Left lung (tissue), 10 donors: ENCODE results near the gene DMD. TPM values are rescaled to one million over a fixed set of nuclear protein-coding genes. Genes with fewer than 3 reads are reported as not detected.
A peak's percentile ranks its signal among the peaks of the same experiment; 100 is the strongest.

Experiments used
- ATAC-seq: fragments of 200-7000 bp; cut with Tn5 transposase; one replicate; pipeline ENCODE4 v1.9.1; 2020; ENCODE audit warnings: moderate library complexity
- DNase-seq, 4 donors: peaks; one replicate each; pipeline ENCODE4 v3.0.0-alpha.2; 2013 to 2020
- H3K27ac ChIP-seq, 2 donors: fragments of 200-600 bp; sonication (generic) in 1 of 2; one replicate each; pipeline versions ENCODE4 v1.5.0 to v1.8.0; 2020 to 2021
- H3K27me3 ChIP-seq, 2 donors: fragments of 200-600 bp; sonication (generic) in 1 of 2; one replicate each; pipeline versions ENCODE4 v1.5.0 to v1.8.0; 2020 to 2021
- H3K36me3 ChIP-seq, 2 donors: fragments of 200-600 bp; sonication (generic) in 1 of 2; one replicate each; pipeline versions ENCODE4 v1.5.0 to v1.8.0; 2020 to 2021
- H3K4me1 ChIP-seq, 2 donors: fragments of 200-600 bp; one replicate each; pipeline ENCODE4 v1.8.0; 2021
- H3K4me3 ChIP-seq, 2 donors: fragments of 200-600 bp; sonication (generic) in 1 of 2; one replicate each; pipeline versions ENCODE4 v1.5.0 to v1.8.0; 2020 to 2021; ENCODE audit warnings: mild to moderate bottlenecking in 1 of 2
- H3K9me3 ChIP-seq, 2 donors: fragments of 200-600 bp; sonication (generic) in 1 of 2; one replicate each; pipeline versions ENCODE4 v1.5.0 to v1.8.0; 2020 to 2021
- CTCF ChIP-seq, 2 donors: fragments of 200-600 bp; sonication (generic) in 1 of 2; IDR thresholded peaks; one replicate each; pipeline versions ENCODE4 v1.5.0 to v1.8.0; 2021; ENCODE audit warnings: antibody characterized with exemption in 2 of 2
- intact Hi-C, 2 donors: fragments of 100-400 bp; cut with DNase I; formaldehyde crosslinking; loops; one replicate each; pipeline versions ENCODE4 v1.11.2 to v1.14.2; 2022
- polyA plus RNA-seq, 6 donors: library from polyadenylated mRNA; unstranded; fragments of 120-200 nt; gene quantifications; one replicate each; pipeline ENCODE4 v1.2.1, GENCODE V29; 2013; ENCODE audit not compliant: insufficient read length in 6 of 6
- total RNA-seq, 2 donors: library from RNA; stranded (reverse); fragmentation: NEBNext Ultra II Directional; extraction: Animal tissue kit (Norgen Biotek cat#: 25700); gene quantifications; one replicate each; pipeline ENCODE4 v1.2.1, GENCODE V29; 2021
- donor health status: DM: no; HTN: yes; CAD: no.
- donor health status: DM: no; HTN: no; CAD: no.

Gene DMD
- total and polyA plus RNA-seq, 8 donors: 16.6 to 68.8 (median 54.0) TPM

DNA sequence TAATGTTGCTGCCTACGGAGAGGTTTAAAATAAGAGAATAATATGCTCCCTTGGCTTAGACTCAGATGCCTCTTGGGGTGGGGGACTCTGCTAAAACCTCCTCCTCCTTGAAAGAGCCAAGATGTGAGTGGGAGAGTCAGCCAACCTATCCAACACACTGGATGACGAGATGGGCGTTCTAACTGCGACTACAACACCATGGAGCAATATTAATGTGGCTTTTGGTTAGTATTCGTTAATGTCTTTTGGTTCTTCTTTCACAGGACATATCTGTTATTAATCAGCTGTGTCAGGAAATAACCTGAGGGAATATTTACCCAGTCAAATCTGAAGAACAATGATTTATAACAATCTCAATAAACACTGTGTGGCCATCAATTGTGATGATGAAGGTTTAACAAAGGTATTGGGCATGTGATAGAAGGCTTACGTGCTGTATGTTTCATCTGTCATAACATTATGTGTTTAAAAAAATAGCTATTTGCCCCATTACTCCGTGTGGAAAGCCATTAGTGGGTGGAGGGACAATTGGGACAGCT is 1996.0 kb downstream of the DMD start:
- Histone ChIP-seq H3K4me1 (no peaks in the 10 kb centered on the region), H3K27ac (no peak overlapping the region), H3K27me3 (no peaks in the 10 kb centered on the region), H3K9me3 (no peaks in the 10 kb centered on the region), H3K36me3 (no peaks in the 10 kb centered on the region), H3K4me3 (no peak overlapping the region)
- ATAC-seq (no peak), DNase-seq (no peak)
- intact Hi-C loops: loop anchor here in 1 of 2 donors (10.0 kb wide), 1 partner anchor 439 kb away; no protein-coding TSS in a partner anchor
- TF ChIP-seq CTCF (IDR thresholded peaks at IDR 0.05): no peak

GRCh38 chrX:31213941-31214340 is 1997.4 kb downstream of the DMD start:
- H3K36me3 ChIP-seq: no peaks in the 10 kb centered on the region
- no peak for DNase-seq
- intact Hi-C loops: loop anchor here in 1 of 2 donors (10.0 kb wide), 1 partner anchor 441 kb away; no protein-coding TSS in a partner anchor
- TF ChIP-seq CTCF (IDR thresholded peaks at IDR 0.05): no peak
- no peaks in the 10 kb centered on the region for H3K4me1 ChIP-seq
- H3K27me3 ChIP-seq: no peaks in the 10 kb centered on the region
- ATAC-seq: peak; percentile 38
- H3K4me3 ChIP-seq: no peak overlapping the region
- H3K27ac ChIP-seq: no peak overlapping the region
- no peaks in the 10 kb centered on the region for H3K9me3 ChIP-seq

DNA sequence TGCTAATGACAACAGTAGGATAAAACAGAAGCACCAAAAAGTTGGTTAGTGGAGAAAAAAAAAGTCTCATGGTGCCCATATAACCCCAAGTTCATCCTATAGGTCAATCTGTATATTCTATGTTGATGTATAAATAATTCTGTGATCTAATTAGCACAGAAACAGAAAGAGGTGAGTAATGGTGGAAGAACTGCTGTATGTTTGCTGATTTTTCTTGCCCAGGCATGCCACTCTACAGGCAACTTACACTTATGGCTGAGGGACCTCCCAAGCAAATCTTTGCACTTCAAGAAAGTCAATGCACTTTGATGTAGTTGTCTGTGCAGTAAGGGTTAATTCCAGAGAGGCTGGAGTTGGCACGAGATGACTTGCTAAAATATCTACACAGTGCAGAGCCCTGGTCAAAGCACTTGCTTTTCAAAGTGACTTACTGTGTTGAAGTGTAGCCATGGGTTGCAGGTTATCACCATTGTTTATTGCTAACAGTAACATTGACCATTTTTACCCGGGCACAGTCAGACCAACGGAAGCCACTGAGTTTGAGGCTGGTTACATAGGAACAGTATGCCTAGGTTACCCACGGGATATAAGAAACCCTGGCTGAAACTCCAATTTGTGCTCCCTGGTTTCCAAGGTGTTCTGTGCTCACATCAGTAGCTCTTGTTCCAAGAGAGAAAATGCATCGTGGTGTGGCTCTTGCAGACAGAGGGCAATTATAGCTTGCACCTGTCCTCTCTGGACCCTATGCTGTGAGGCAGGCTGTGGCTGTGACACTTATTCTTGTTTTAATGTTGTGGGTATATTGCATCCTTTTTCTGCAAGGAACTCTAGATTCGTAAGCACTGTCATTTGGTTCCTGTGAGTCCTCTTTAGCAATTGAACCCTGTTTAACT is 1998.2 kb downstream of the DMD start:
- ATAC-seq (no peak), DNase-seq (no peak)
- intact Hi-C loops: loop anchor here in 1 of 2 donors (10.0 kb wide), 1 partner anchor 442 kb away; no protein-coding TSS in a partner anchor
- no peak for TF ChIP-seq CTCF (IDR thresholded peaks at IDR 0.05)
- Histone ChIP-seq H3K27ac (no peak overlapping the region), H3K4me1 (no peaks in the 10 kb centered on the region), H3K27me3 (no peaks in the 10 kb centered on the region), H3K9me3 (no peaks in the 10 kb centered on the region), H3K4me3 (no peak overlapping the region), H3K36me3 (no peaks in the 10 kb centered on the region)

DNA sequence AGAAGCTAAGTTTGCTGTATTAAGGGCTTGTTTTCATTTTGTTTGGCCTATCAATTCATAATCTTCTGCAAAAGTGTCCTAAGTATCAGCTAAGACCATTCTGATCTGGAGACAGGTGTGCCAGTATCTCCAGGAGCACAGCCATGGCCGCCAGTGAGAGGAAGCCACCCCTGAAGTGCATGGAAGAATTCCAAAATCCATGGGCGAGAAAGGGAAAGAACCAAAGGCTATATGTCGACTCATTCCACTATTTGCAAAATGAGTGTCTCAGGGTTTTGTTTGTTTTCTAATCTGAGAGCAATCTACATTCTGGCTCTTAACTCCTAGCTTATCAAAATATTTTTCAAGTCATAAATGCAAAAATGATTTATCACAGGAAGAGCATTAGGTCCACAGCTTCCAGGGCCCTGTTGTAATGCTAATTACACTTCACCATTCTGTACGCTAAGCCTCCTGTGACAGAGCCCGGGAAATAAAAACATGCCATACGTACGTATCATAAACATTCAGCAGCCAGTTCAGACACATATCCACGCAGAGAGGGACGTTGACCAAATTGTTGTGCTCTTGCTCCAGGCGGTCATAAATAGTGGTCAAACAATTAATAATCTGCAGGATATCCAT is 2002.2 kb downstream of the DMD start:
- no peaks in the 10 kb centered on the region for H3K36me3 ChIP-seq
- DNase-seq: no peak
- no peaks in the 10 kb centered on the region for H3K27me3 ChIP-seq
- intact Hi-C loops: no loop called here
- TF ChIP-seq CTCF (IDR thresholded peaks at IDR 0.05): no peak
- H3K4me3 ChIP-seq: no peak overlapping the region
- no peak overlapping the region for H3K27ac ChIP-seq
- H3K9me3 ChIP-seq: no peaks in the 10 kb centered on the region
- no peaks in the 10 kb centered on the region for H3K4me1 ChIP-seq
- ATAC-seq: no peak

DNA sequence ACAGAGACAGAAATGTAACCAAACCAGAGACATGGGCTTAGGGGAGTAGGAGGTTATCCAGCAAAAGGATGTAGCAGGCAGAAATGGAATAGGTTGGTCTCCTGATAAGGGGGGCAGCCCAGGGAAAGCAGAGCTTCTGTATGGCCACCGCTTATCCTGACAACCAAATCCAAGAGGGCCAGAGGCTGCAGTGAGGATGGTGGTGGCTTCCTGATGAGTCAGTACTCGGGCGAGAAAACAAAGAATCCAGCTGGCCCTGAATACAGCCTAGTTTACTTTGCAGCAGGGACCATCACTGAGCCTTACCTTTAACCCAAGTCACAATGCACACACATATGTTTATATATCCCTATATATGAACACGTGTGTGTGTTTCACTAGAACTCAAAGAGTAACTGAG is 2009.8 kb downstream of the DMD start:
- H3K27ac ChIP-seq: no peak overlapping the region
- H3K27me3 ChIP-seq: no peaks in the 10 kb centered on the region
- DNase-seq (no peak), ATAC-seq (no peak)
- no peaks in the 10 kb centered on the region for H3K36me3 ChIP-seq
- no peak overlapping the region for H3K4me3 ChIP-seq
- H3K4me1 ChIP-seq: no peaks in the 10 kb centered on the region
- intact Hi-C loops: no loop called here
- no peaks in the 10 kb centered on the region for H3K9me3 ChIP-seq
- no peak for TF ChIP-seq CTCF (IDR thresholded peaks at IDR 0.05)
